BLaER1 (cell line): ENCODE results near the gene PRKACA.
"Not testable (repeated sequence)": the region's sequence is repeated elsewhere in the genome, so short reads cannot be mapped to it uniquely, and the experiment has no call there.

Source experiments
- H3K27ac ChIP-seq: shearing (Covaris generic); formaldehyde crosslinking; 2 replicates; pipeline ENCODE4 v1.8.1; 2022
- H3K27me3 ChIP-seq: shearing (Covaris generic); formaldehyde crosslinking; 2 replicates; pipeline ENCODE4 v1.8.1; 2022
- H3K36me3 ChIP-seq: shearing (Covaris generic); formaldehyde crosslinking; 2 replicates; pipeline ENCODE4 v1.8.1; 2022
- H3K4me1 ChIP-seq: shearing (Covaris generic); formaldehyde crosslinking; 2 replicates; pipeline ENCODE4 v1.8.1; 2022
- H3K4me2 ChIP-seq: shearing (Covaris generic); formaldehyde crosslinking; 2 replicates; pipeline ENCODE4 v1.8.1; 2022
- H3K4me3 ChIP-seq: shearing (Covaris generic); formaldehyde crosslinking; 2 replicates; pipeline ENCODE4 v1.8.1; 2022
- H3K9ac ChIP-seq: shearing (Covaris generic); formaldehyde crosslinking; 2 replicates; pipeline ENCODE4 v1.8.1; 2022
- H3K9me3 ChIP-seq: shearing (Covaris generic); formaldehyde crosslinking; 2 replicates; pipeline ENCODE4 v1.8.1; 2022
- H4K20me1 ChIP-seq: shearing (Covaris generic); formaldehyde crosslinking; 2 replicates; pipeline ENCODE4 v1.8.1; 2022
- Cebpa-rat ChIP-seq: shearing (Covaris generic); IDR thresholded peaks from 2 replicates; pipeline ENCODE4 v1.8.1; 2022

The PRKACA gene

GRCh38 chr19:14148751-14149410 is 31.3 kb upstream of the PRKACA start:
- H3K27me3 ChIP-seq = no peaks in the 10 kb centered on the region
- H3K36me3 ChIP-seq = peaks cover 23% of the 10 kb centered on the region
- H3K4me2 ChIP-seq = peak overlapping the region; percentile 96
- H3K27ac ChIP-seq = peak overlapping the region; percentile 79
- TF ChIP-seq Cebpa-rat = no peak
- H4K20me1 ChIP-seq = peaks cover 8% of the 10 kb centered on the region; the same call in 1 of the 2 replicates
- H3K4me3 ChIP-seq = peak overlapping the region; percentile 56
- H3K4me1 ChIP-seq = peaks cover 61% of the 10 kb centered on the region
- peak overlapping the region; percentile 72 for H3K9ac ChIP-seq
- no peaks in the 10 kb centered on the region for H3K9me3 ChIP-seq

- TF ChIP-seq Cebpa-rat = no peak
- Histone ChIP-seq H3K4me1 (peaks cover 61% of the 10 kb centered on the region), H3K9me3 (no peaks in the 10 kb centered on the region), H3K4me3 (no peak overlapping the region), H3K4me2 (peak overlapping the region; percentile 96), H3K27me3 (no peaks in the 10 kb centered on the region), H3K36me3 (peaks cover 19% of the 10 kb centered on the region), H3K27ac (peak overlapping the region; percentile 79), H4K20me1 (peaks cover 8% of the 10 kb centered on the region; the same call in 1 of the 2 replicates), H3K9ac (peak overlapping the region; percentile 72)
These were observed 30.4 kb upstream of the PRKACA start for GRCh38 chr19:14147797-14148605.

DNA sequence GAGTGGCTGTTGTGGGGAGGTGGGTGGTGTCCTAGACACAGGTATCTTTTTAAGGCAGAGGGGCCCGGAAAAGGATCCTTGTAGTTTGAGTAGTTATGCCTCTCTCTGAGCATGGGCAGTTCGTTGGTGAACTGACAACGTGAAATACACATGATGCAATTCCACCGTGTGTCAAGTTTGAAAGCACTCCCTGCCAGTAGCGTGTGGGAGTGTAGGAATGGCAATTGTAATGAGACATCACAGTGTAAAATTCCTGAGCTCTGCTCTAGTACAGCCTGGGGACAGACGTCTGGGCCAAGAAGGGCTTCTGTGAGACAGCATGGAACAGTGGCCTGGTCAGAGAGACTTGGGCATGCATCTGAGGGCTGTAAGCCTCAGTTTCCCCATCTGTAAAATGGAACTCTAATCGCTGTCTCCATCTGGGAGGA is 29.2 kb upstream of the PRKACA start:
- Histone ChIP-seq H3K4me2 (peak overlapping the region; percentile 96), H3K36me3 (peaks cover 7% of the 10 kb centered on the region), H3K27ac (no peak overlapping the region), H3K4me3 (no peak overlapping the region), H3K27me3 (no peaks in the 10 kb centered on the region), H3K4me1 (peaks cover 55% of the 10 kb centered on the region), H3K9me3 (no peaks in the 10 kb centered on the region), H3K9ac (no peak overlapping the region), H4K20me1 (peaks cover 9% of the 10 kb centered on the region; the same call in 1 of the 2 replicates)
- no peak for TF ChIP-seq Cebpa-rat

- not testable (repeated sequence) for H3K36me3 ChIP-seq, H3K9me3 ChIP-seq, H3K9ac ChIP-seq, H3K4me2 ChIP-seq, H3K27me3 ChIP-seq, H3K4me3 ChIP-seq, H3K27ac ChIP-seq
- Histone ChIP-seq H3K4me1 (peaks cover 55% of the 10 kb centered on the region), H4K20me1 (peaks cover 15% of the 10 kb centered on the region; the same call in 1 of the 2 replicates)
These were observed 28.6 kb upstream of the PRKACA start for GRCh38 chr19:14146169-14146568.

- H3K27me3 ChIP-seq = no peaks in the 10 kb centered on the region
- no peak overlapping the region for H3K4me2 ChIP-seq
- peaks cover 49% of the 10 kb centered on the region for H3K4me1 ChIP-seq
- no peak overlapping the region for H3K4me3 ChIP-seq
- no peaks in the 10 kb centered on the region for H3K9me3 ChIP-seq
- peaks cover 16% of the 10 kb centered on the region; the same call in 1 of the 2 replicates for H4K20me1 ChIP-seq
- no peaks in the 10 kb centered on the region for H3K36me3 ChIP-seq
- TF ChIP-seq Cebpa-rat = no peak
- no peak overlapping the region for H3K9ac ChIP-seq
- no peak overlapping the region for H3K27ac ChIP-seq
These were observed 27.8 kb upstream of the PRKACA start for GRCh38 chr19:14145381-14145780.

GRCh38 chr19:14142262-14143190 is 25.0 kb upstream of the PRKACA start:
- H3K4me1 ChIP-seq = peaks cover 45% of the 10 kb centered on the region
- no peak overlapping the region for H3K27ac ChIP-seq
- H4K20me1 ChIP-seq = peaks cover 26% of the 10 kb centered on the region; the same call in 1 of the 2 replicates
- H3K9me3 ChIP-seq = no peaks in the 10 kb centered on the region
- H3K36me3 ChIP-seq = peaks cover 4% of the 10 kb centered on the region; the same call in 1 of the 2 replicates
- 0 out of 2 replicates have a peak overlapping the region, but pooled peaks have one; percentile 44 for H3K9ac ChIP-seq
- H3K4me3 ChIP-seq = no peak overlapping the region
- no peak overlapping the region for H3K4me2 ChIP-seq
- no peaks in the 10 kb centered on the region for H3K27me3 ChIP-seq
- TF ChIP-seq Cebpa-rat = no peak

DNA sequence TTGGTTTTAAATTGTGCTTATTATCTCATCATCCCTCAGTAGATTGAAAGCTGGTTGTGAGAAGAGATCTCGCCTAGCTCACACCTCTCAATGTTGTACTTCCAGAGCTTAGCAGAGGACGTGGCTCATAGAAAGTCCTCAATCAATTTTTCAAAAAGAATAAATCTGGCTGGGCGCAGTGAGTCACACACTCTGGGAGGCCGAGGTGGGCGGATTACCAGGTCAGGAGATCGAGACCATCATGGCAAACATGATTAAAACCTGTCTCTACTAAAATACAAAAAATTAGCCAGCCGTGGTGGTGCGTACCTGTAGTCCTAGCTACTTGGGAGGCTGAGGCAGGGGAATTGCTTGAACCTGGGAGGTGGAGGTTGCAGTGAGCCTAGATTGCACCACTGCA is 23.5 kb upstream of the PRKACA start:
- Histone ChIP-seq H4K20me1 (peaks cover 18% of the 10 kb centered on the region; the same call in 1 of the 2 replicates), H3K9ac (no peak overlapping the region), H3K4me1 (peaks cover 33% of the 10 kb centered on the region), H3K27me3 (no peaks in the 10 kb centered on the region), H3K9me3 (no peaks in the 10 kb centered on the region), H3K27ac (no peak overlapping the region), H3K4me3 (no peak overlapping the region), H3K4me2 (no peak overlapping the region), H3K36me3 (peaks cover 4% of the 10 kb centered on the region; the same call in 1 of the 2 replicates)
- no peak for TF ChIP-seq Cebpa-rat

DNA sequence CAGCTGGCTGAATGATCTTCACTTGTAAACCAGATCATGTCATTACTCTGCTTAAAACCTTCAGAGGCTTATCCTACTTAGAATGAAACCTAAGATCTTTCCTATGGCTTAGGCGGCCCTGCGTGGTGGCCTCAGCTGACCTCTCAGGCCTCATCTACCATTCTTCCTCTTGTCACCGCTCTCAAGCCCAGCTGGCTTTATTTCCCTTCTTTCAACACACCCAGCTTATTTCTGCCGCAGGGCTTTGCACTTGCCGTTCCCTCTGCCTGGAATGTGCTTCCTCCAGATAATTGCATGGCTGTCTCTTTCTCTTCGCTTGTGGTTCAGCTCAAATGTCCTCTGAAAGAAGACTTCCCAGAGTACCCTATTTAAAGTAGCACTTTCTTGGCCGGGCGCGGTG is 22.4 kb upstream of the PRKACA start:
- Histone ChIP-seq H3K9ac (no peak overlapping the region), H3K27ac (no peak overlapping the region), H3K27me3 (no peaks in the 10 kb centered on the region), H3K4me1 (peaks cover 43% of the 10 kb centered on the region), H4K20me1 (peaks cover 18% of the 10 kb centered on the region; the same call in 1 of the 2 replicates), H3K9me3 (no peaks in the 10 kb centered on the region), H3K4me2 (no peak overlapping the region), H3K4me3 (no peak overlapping the region), H3K36me3 (peaks cover 4% of the 10 kb centered on the region; the same call in 1 of the 2 replicates)
- no peak for TF ChIP-seq Cebpa-rat

DNA sequence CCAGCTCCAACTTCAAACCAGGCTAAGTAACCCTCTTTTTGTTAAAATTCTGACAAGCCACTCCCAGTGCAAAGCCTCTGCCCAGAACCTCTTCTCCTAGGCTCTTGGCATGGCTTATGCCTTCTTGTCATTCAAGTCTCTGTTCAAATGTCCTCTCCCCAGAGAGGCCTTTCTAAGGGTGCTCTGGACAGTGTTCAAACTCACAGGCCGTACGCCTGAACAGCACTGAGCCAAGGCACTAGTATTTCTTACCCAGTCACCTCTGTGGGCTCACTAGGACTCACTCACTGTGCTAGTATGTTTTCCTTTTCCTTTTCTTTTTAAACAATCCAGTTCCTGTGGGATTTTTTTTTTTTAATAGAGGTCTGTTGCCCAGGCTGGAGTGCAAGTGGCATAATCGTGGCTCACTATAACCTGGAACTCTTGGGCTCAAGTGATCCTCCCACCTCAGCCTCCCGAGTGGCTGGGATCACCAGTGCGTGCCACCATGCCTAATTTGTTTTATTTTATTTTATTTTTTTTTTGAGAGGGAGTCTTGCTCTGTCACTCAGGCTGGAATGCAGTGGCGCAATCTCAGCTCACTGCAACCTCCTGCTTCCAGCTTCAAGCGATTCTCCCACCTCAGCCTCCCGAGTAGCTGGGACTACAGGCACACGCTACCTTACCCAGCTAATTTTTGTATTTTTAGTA is 21.2 kb upstream of the PRKACA start:
- Histone ChIP-seq H3K36me3 (peaks cover 4% of the 10 kb centered on the region; the same call in 1 of the 2 replicates), H3K4me1 (peaks cover 53% of the 10 kb centered on the region), H3K4me3 (peak overlapping the region; percentile 82; the same call in 1 of the 2 replicates), H4K20me1 (peaks cover 18% of the 10 kb centered on the region; the same call in 1 of the 2 replicates), H3K9ac (peak overlapping the region; percentile 88), H3K27ac (no peak overlapping the region), H3K4me2 (peak overlapping the region; percentile 96), H3K9me3 (no peaks in the 10 kb centered on the region), H3K27me3 (no peaks in the 10 kb centered on the region)
- TF ChIP-seq Cebpa-rat = no peak
